HepG2 (cell line): ENCODE results near the gene ASCL2. TPM values are rescaled to one million over a fixed set of nuclear protein-coding genes. Genes with fewer than 3 reads are reported as not detected.

Experiments used
- ATAC-seq: fragments of 200-7000 bp; cut with Tn5 transposase; 3 replicates; pipeline ENCODE4 v1.9.1; 2020; ENCODE audit warnings: mild to moderate bottlenecking, moderate library complexity
- Bru-seq: library from RNA; stranded (reverse); fragments of 400-500 nt; gene quantifications from one replicate; lab custom pipeline; 2021; lab: Mats Ljungman, UMichigan
- BruChase-seq, 2 experiments: library from RNA; stranded (reverse); fragments of 400-500 nt; gene quantifications; one replicate each; lab custom pipeline; 2021; lab: Mats Ljungman, UMichigan
- BruUV-seq: library from RNA; stranded (reverse); fragments of 400-500 nt; replicated peaks from 2 replicates; lab custom pipeline; 2021; lab: Mats Ljungman, UMichigan
- CTCF ChIA-PET: fragments of 300-600 bp; formaldehyde crosslinking; extraction: SDS; loops from one replicate; lab custom pipeline; 2021; ENCODE audit warnings: low total read pairs, inconsistent platforms, low intra/inter-chr PET ratio; lab: Yijun Ruan, JAX
- POLR2A ChIA-PET: fragments of 350-600 bp; sonication (Branson Sonifier 250); formaldehyde crosslinking; loops from one replicate; lab custom pipeline; 2020; ENCODE audit warnings: antibody characterized with exemption, inconsistent platforms; lab: Yijun Ruan, JAX
- DNase-seq: peaks from one replicate; pipeline ENCODE4 v3.0.0-alpha.2; 2015; ENCODE audit warnings: low spot score
- FAIRE-seq: peaks from 3 replicates; lab custom pipeline; 2011; peaks lifted over from hg19 to GRCh38; lab: Jason Lieb, UNC
- H2AFZ ChIP-seq: one replicate; pipeline ENCODE4 v1.6.1; 2011; ENCODE audit warnings: low read length, inconsistent platforms
- H3K27ac ChIP-seq: fragments of 300-600 bp; 3 replicates; pipeline ENCODE4 v1.8.0; 2011; ENCODE audit warnings: mixed run types, mild to moderate bottlenecking, mixed read lengths, low read length, inconsistent platforms; ENCODE audit not compliant: insufficient read depth; ENCODE audit errors: extremely low read length
- H3K27me3 ChIP-seq, 2 experiments: fragments of 200-600 bp in 1 of 2; 2 replicates in 1 of 2; 3 replicates in 1 of 2; pipeline versions ENCODE4 v1.6.0 to v1.8.0; 2011; ENCODE audit warnings: low read length in 2 of 2, mild to moderate bottlenecking in 2 of 2, moderate library complexity in 2 of 2, inconsistent platforms in 1 of 2; ENCODE audit not compliant: insufficient read depth in 2 of 2, control insufficient read depth in 1 of 2
- H3K36me3 ChIP-seq, 2 experiments: fragments of 200-600 bp in 1 of 2; replicated peaks in 1 of 2; 2 replicates in 1 of 2; 3 replicates in 1 of 2; pipeline versions ENCODE4 v1.5.1 to v1.8.0; 2011; ENCODE audit warnings: low read length in 2 of 2, inconsistent platforms in 1 of 2; ENCODE audit not compliant: insufficient read depth in 2 of 2, control insufficient read depth in 1 of 2
- H3K4me1 ChIP-seq: 2 replicates; pipeline ENCODE4 v1.5.1; 2012; ENCODE audit warnings: low read length, inconsistent platforms; ENCODE audit not compliant: insufficient read depth
- H3K4me2 ChIP-seq: 2 replicates; pipeline ENCODE4 v1.6.0; 2011; ENCODE audit warnings: low read depth, low read length, inconsistent platforms
- H3K4me3 ChIP-seq, 3 experiments: fragments of 200-600 bp in 1 of 3; sonication (generic), shearing (Covaris generic) in 1 of 3; replicated peaks in 1 of 3; 2 replicates each; pipeline ENCODE4 v1.5.1; 2011 to 2016; ENCODE audit warnings: low read length in 3 of 3, inconsistent platforms in 2 of 3, low read depth in 2 of 3, mild to moderate bottlenecking in 2 of 3, control low read depth in 1 of 3, mixed read lengths in 1 of 3; ENCODE audit not compliant: insufficient read depth in 1 of 3
- H3K79me2 ChIP-seq: one replicate; pipeline ENCODE4 v1.6.1; 2011; ENCODE audit warnings: low read length, inconsistent platforms; ENCODE audit not compliant: insufficient read depth
- H3K9ac ChIP-seq: 2 replicates; pipeline ENCODE4 v1.6.0; 2011; ENCODE audit warnings: mild to moderate bottlenecking, low read depth, low read length, inconsistent platforms; ENCODE audit not compliant: insufficient read depth
- H3K9me3 ChIP-seq: 2 replicates; pipeline ENCODE4 v1.5.1; 2012; ENCODE audit warnings: mild to moderate bottlenecking, low read length
- H4K20me1 ChIP-seq: 2 replicates; pipeline ENCODE4 v1.6.0; 2011; ENCODE audit warnings: inconsistent platforms, mild to moderate bottlenecking, low read length, moderate library complexity; ENCODE audit not compliant: insufficient read depth
- HOXA3 ChIP-seq: sonication (generic); formaldehyde crosslinking; IDR thresholded peaks from 2 replicates; pipeline ENCODE4 v1.5.0; 2020; ENCODE audit warnings: missing genetic modification reagents
- ZNF891 ChIP-seq: sonication (generic); formaldehyde crosslinking; IDR thresholded peaks from 2 replicates; pipeline ENCODE4 v1.5.0; 2020; ENCODE audit warnings: mild to moderate bottlenecking, missing genetic modification reagents
- WGBS: methylation state at CpG from one replicate; pipeline ENCODE4 v1.1.6; 2017; ENCODE audit warnings: low lambda C conversion rate; 5-methylcytosine and 5-hydroxymethylcytosine counted together
- in situ Hi-C: cut with HindIII; loops from 2 replicates; pipeline ENCODE4 v1.10.0; 2017; ENCODE audit warnings: low pct_unique_long_range_greater_than_20kb; ENCODE audit not compliant: extremely low pct_ligation_motif_present
- intact Hi-C: fragments of 100-400 bp; cut with micrococcal nuclease; formaldehyde crosslinking; loops from one replicate; pipeline ENCODE4 v1.10.0; 2022; ENCODE audit not compliant: unreplicated experiment
- long read RNA-seq, 2 experiments: library from RNA in 1 of 2; library from polyadenylated mRNA in 1 of 2; stranded (forward) in 1 of 2; unstranded in 1 of 2; transcript quantifications; one replicate each; pipeline ENCODE4 v2.0.0, GENCODE V29; 2019 to 2022
- polyA minus RNA-seq, 3 experiments: library from RNA; depleted of rRNA, polyadenylated mRNA; stranded (reverse); fragments of >200 nt; gene quantifications; 2 replicates each; pipeline ENCODE4 v1.2.3, GENCODE V29; 2011; ENCODE audit warnings: low replicate concordance in 1 of 3
- polyA plus RNA-seq, 8 experiments: library from polyadenylated mRNA; depleted of rRNA in 3 of 8; stranded (reverse) in 7 of 8; unstranded in 1 of 8; fragments of >200 nt; fragmentation: Illumina TruSeq in 4 of 8; extraction: Trizol in 4 of 8; gene quantifications; 2 replicates each; pipeline versions ENCODE4 v1.2.1 to v1.2.3, GENCODE V29; 2011 to 2016; ENCODE audit warnings: low read depth in 4 of 8, missing spikeins in 1 of 8, mixed read lengths in 1 of 8; ENCODE audit not compliant: insufficient read depth in 1 of 8
- total RNA-seq, 5 experiments: library from RNA; depleted of rRNA; stranded (reverse); fragments of >200 nt; fragmentation: Illumina TruSeq; extraction: Trizol; gene quantifications; 2 replicates each; pipeline ENCODE4 v1.2.3, GENCODE V29; 2016; ENCODE audit warnings: low read depth in 1 of 5

Gene ASCL2
- total RNA-seq (2016; rRNA removed; fragmentation: Illumina TruSeq; extraction: Trizol): 0.07 TPM in 1 of 2 replicates, not detected in the other
- not detected in 2 replicates for total RNA-seq (2016; cell fraction: cytosol; rRNA removed; fragmentation: Illumina TruSeq; extraction: Trizol; ENCODE audit: low read depth)
- total RNA-seq (2016; cell fraction: insoluble cytoplasmic fraction; rRNA removed; fragmentation: Illumina TruSeq; extraction: Trizol): 0.09 TPM in 1 of 2 replicates, not detected in the other
- total RNA-seq (2016; cell fraction: membrane; rRNA removed; fragmentation: Illumina TruSeq; extraction: Trizol): 0.09 and 0.14 TPM in 2 replicates
- total RNA-seq (2016; cell fraction: nucleus; rRNA removed; fragmentation: Illumina TruSeq; extraction: Trizol): not detected in 2 replicates
- not detected in 2 replicates for polyA plus RNA-seq (2011; rRNA removed)
- polyA plus RNA-seq (2011; cell fraction: cytosol; rRNA removed): not detected in 2 replicates
- polyA plus RNA-seq (2011; cell fraction: nucleus; rRNA removed): not detected in 2 replicates
- not detected in 2 replicates for polyA plus RNA-seq (2012)
- not detected in 2 replicates for polyA plus RNA-seq (2016; cell fraction: cytosol; fragmentation: Illumina TruSeq; extraction: Trizol; ENCODE audit: low read depth)
- 0.13 TPM in 1 of 2 replicates, not detected in the other for polyA plus RNA-seq (2016; cell fraction: insoluble cytoplasmic fraction; fragmentation: Illumina TruSeq; extraction: Trizol; ENCODE audit: low read depth)
- not detected in 2 replicates for polyA plus RNA-seq (2016; cell fraction: membrane; fragmentation: Illumina TruSeq; extraction: Trizol; ENCODE audit: low read depth)
- not detected in 2 replicates for polyA plus RNA-seq (2016; cell fraction: nucleus; fragmentation: Illumina TruSeq; extraction: Trizol; ENCODE audit: insufficient read depth, low read depth)
- polyA minus RNA-seq (2011; rRNA and poly(A)+ RNA removed; ENCODE audit: low replicate concordance): not detected in 2 replicates
- polyA minus RNA-seq (2011; cell fraction: cytosol; rRNA and poly(A)+ RNA removed): not detected in 2 replicates
- not detected in 2 replicates for polyA minus RNA-seq (2011; cell fraction: nucleus; rRNA and poly(A)+ RNA removed)
- percentile 29 among the genes with signal in this experiment for Bru-seq, nascent RNA
- percentile 18 among the genes with signal in this experiment for BruChase-seq, experiment 1, labeled RNA remaining after a 6-hour chase
- not detected for BruChase-seq, experiment 2, labeled RNA remaining after a 2-hour chase
- long read RNA-seq, experiment 1: 0 reads
- long read RNA-seq, experiment 2: 0 reads

- Histone ChIP-seq H3K4me3 (peak within 1 kb of the TSS; percentile 61 to 73 (median 63); a peak in 5 of 6 replicates), H3K4me1 (peaks cover 10% of the 10 kb centered on the region; the same call in 1 of the 2 replicates), H3K27ac (no peak within 1 kb of the TSS), H3K9me3 (no peaks in the 10 kb centered on the region), H2AFZ (no peak within 1 kb of the TSS), H3K36me3 (no peaks in the 10 kb centered on the region), H3K4me2 (peak within 1 kb of the TSS; percentile 86), H4K20me1 (no peaks in the 10 kb centered on the region), H3K27me3 (peaks cover 4 to 20% of the 10 kb centered on the region in 2 experiments; a peak in 4 of 5 replicates), H3K79me2 (no peaks in the 10 kb centered on the region), H3K9ac (no peak within 1 kb of the TSS)
- WGBS: 98% methylated on average over 70 of the region's 89 CpGs
- no TSS peak for BruUV-seq
- ChIA-PET POLR2A (no interaction called here), CTCF (no interaction called here)
- FAIRE-seq: no peak
- ATAC-seq: no peak
- no peak for DNase-seq
- in situ Hi-C loops: no loop called here
- intact Hi-C loops: no loop called here
- peak; percentile 14; the same call in 1 of the 2 replicates for TF ChIP-seq HOXA3 (CRISPR knock-in tag)
- no peak for TF ChIP-seq ZNF891 (CRISPR knock-in tag)
- TF ChIP-seq, all 625 proteins: peak for 1
Observed at GRCh38 chr11:2270322-2271076, at the start of gene ASCL2. TSS of gene ASCL2 (minus strand) at chr11:2270588. CDS start at chr11:2270332, 256 bp downstream.
